HepG2 (cell line): ENCODE data around the gene MESD. TPM values are rescaled to one million over a fixed set of nuclear protein-coding genes. Genes with fewer than 3 reads are reported as not detected.
"Not testable (repeated sequence)": the region's sequence is repeated elsewhere in the genome, so short reads cannot be mapped to it uniquely, and the experiment has no call there.

Source experiments
- ATAC-seq: fragments of 200-7000 bp; cut with Tn5 transposase; 3 replicates; pipeline ENCODE4 v1.9.1; 2020; ENCODE audit warnings: mild to moderate bottlenecking, moderate library complexity
- BruUV-seq: library from RNA; stranded (reverse); fragments of 400-500 nt; replicated peaks from 2 replicates; lab custom pipeline; 2021; lab: Mats Ljungman, UMichigan
- CTCF ChIA-PET: fragments of 300-600 bp; formaldehyde crosslinking; extraction: SDS; loops from one replicate; lab custom pipeline; 2021; ENCODE audit warnings: low total read pairs, inconsistent platforms, low intra/inter-chr PET ratio; lab: Yijun Ruan, JAX
- POLR2A ChIA-PET: fragments of 350-600 bp; sonication (Branson Sonifier 250); formaldehyde crosslinking; loops from one replicate; lab custom pipeline; 2020; ENCODE audit warnings: antibody characterized with exemption, inconsistent platforms; lab: Yijun Ruan, JAX
- DNase-seq: peaks from one replicate; pipeline ENCODE4 v3.0.0-alpha.2; 2015; ENCODE audit warnings: low spot score
- FAIRE-seq: peaks from 3 replicates; lab custom pipeline; 2011; peaks lifted over from hg19 to GRCh38; lab: Jason Lieb, UNC
- H2AFZ ChIP-seq: one replicate; pipeline ENCODE4 v1.6.1; 2011; ENCODE audit warnings: low read length, inconsistent platforms
- H3K27ac ChIP-seq: fragments of 300-600 bp; 3 replicates; pipeline ENCODE4 v1.8.0; 2011; ENCODE audit warnings: mixed run types, mild to moderate bottlenecking, mixed read lengths, low read length, inconsistent platforms; ENCODE audit not compliant: insufficient read depth; ENCODE audit errors: extremely low read length
- H3K27me3 ChIP-seq, 2 experiments: fragments of 200-600 bp in 1 of 2; 2 replicates in 1 of 2; 3 replicates in 1 of 2; pipeline versions ENCODE4 v1.6.0 to v1.8.0; 2011; ENCODE audit warnings: low read length in 2 of 2, mild to moderate bottlenecking in 2 of 2, moderate library complexity in 2 of 2, inconsistent platforms in 1 of 2; ENCODE audit not compliant: insufficient read depth in 2 of 2, control insufficient read depth in 1 of 2
- H3K36me3 ChIP-seq, 2 experiments: fragments of 200-600 bp in 1 of 2; replicated peaks in 1 of 2; 2 replicates in 1 of 2; 3 replicates in 1 of 2; pipeline versions ENCODE4 v1.5.1 to v1.8.0; 2011; ENCODE audit warnings: low read length in 2 of 2, inconsistent platforms in 1 of 2; ENCODE audit not compliant: insufficient read depth in 2 of 2, control insufficient read depth in 1 of 2
- H3K4me1 ChIP-seq: 2 replicates; pipeline ENCODE4 v1.5.1; 2012; ENCODE audit warnings: low read length, inconsistent platforms; ENCODE audit not compliant: insufficient read depth
- H3K4me2 ChIP-seq: 2 replicates; pipeline ENCODE4 v1.6.0; 2011; ENCODE audit warnings: low read depth, low read length, inconsistent platforms
- H3K4me3 ChIP-seq, 3 experiments: fragments of 200-600 bp in 1 of 3; sonication (generic), shearing (Covaris generic) in 1 of 3; replicated peaks in 1 of 3; 2 replicates each; pipeline ENCODE4 v1.5.1; 2011 to 2016; ENCODE audit warnings: low read length in 3 of 3, inconsistent platforms in 2 of 3, low read depth in 2 of 3, mild to moderate bottlenecking in 2 of 3, control low read depth in 1 of 3, mixed read lengths in 1 of 3; ENCODE audit not compliant: insufficient read depth in 1 of 3
- H3K79me2 ChIP-seq: one replicate; pipeline ENCODE4 v1.6.1; 2011; ENCODE audit warnings: low read length, inconsistent platforms; ENCODE audit not compliant: insufficient read depth
- H3K9ac ChIP-seq: 2 replicates; pipeline ENCODE4 v1.6.0; 2011; ENCODE audit warnings: mild to moderate bottlenecking, low read depth, low read length, inconsistent platforms; ENCODE audit not compliant: insufficient read depth
- H3K9me3 ChIP-seq: 2 replicates; pipeline ENCODE4 v1.5.1; 2012; ENCODE audit warnings: mild to moderate bottlenecking, low read length
- H4K20me1 ChIP-seq: 2 replicates; pipeline ENCODE4 v1.6.0; 2011; ENCODE audit warnings: inconsistent platforms, mild to moderate bottlenecking, low read length, moderate library complexity; ENCODE audit not compliant: insufficient read depth
- FOXA1 ChIP-seq, 2 experiments: fragments of 450-650 bp in 1 of 2; sonication (generic) in 1 of 2; formaldehyde crosslinking in 1 of 2; IDR thresholded peaks; 2 replicates each; pipeline versions ENCODE4 v1.4.0 to v1.6.1; 2016 to 2020; ENCODE audit warnings: missing genetic modification reagents in 1 of 2
- FOXO1 ChIP-seq: sonication (generic); formaldehyde crosslinking; IDR thresholded peaks from 2 replicates; pipeline ENCODE4 v1.4.0; 2020; ENCODE audit warnings: missing genetic modification reagents
- MTA3 ChIP-seq: sonication (generic); formaldehyde crosslinking; IDR thresholded peaks from 2 replicates; pipeline ENCODE4 v1.4.0; 2020; ENCODE audit warnings: missing genetic modification reagents
- NPAS2 ChIP-seq: sonication (generic); formaldehyde crosslinking; IDR thresholded peaks from 2 replicates; pipeline ENCODE4 v1.8.0; 2022; ENCODE audit warnings: mild to moderate bottlenecking, missing genetic modification reagents, borderline replicate concordance
- RAD21 ChIP-seq: fragments of 450-650 bp; formaldehyde crosslinking; IDR thresholded peaks from 2 replicates; pipeline ENCODE4 v1.5.0; 2020; ENCODE audit warnings: mild to moderate bottlenecking
- SUZ12 ChIP-seq: fragments of 150-350 bp; IDR thresholded peaks from 2 replicates; pipeline ENCODE4 v1.6.1; 2014; ENCODE audit warnings: low read depth, low read length
- TEAD2 ChIP-seq: sonication (generic); formaldehyde crosslinking; IDR thresholded peaks from 2 replicates; pipeline ENCODE4 v1.9.0; 2021; ENCODE audit warnings: missing genetic modification reagents
- ZNF335 ChIP-seq: sonication (generic); formaldehyde crosslinking; IDR thresholded peaks from 2 replicates; pipeline ENCODE4 v1.4.0; 2020; ENCODE audit warnings: missing genetic modification reagents
- ZNF441 ChIP-seq: sonication (generic); formaldehyde crosslinking; IDR thresholded peaks from 2 replicates; pipeline ENCODE4 v1.7.0; 2021; ENCODE audit warnings: missing genetic modification reagents, borderline replicate concordance
- WGBS: methylation state at CpG from one replicate; pipeline ENCODE4 v1.1.6; 2017; ENCODE audit warnings: low lambda C conversion rate; 5-methylcytosine and 5-hydroxymethylcytosine counted together
- in situ Hi-C: cut with HindIII; loops from 2 replicates; pipeline ENCODE4 v1.10.0; 2017; ENCODE audit warnings: low pct_unique_long_range_greater_than_20kb; ENCODE audit not compliant: extremely low pct_ligation_motif_present
- intact Hi-C: fragments of 100-400 bp; cut with micrococcal nuclease; formaldehyde crosslinking; loops from one replicate; pipeline ENCODE4 v1.10.0; 2022; ENCODE audit not compliant: unreplicated experiment
- polyA plus RNA-seq, 8 experiments: library from polyadenylated mRNA; depleted of rRNA in 3 of 8; stranded (reverse) in 7 of 8; unstranded in 1 of 8; fragments of >200 nt; fragmentation: Illumina TruSeq in 4 of 8; extraction: Trizol in 4 of 8; gene quantifications; 2 replicates each; pipeline versions ENCODE4 v1.2.1 to v1.2.3, GENCODE V29; 2011 to 2016; ENCODE audit warnings: low read depth in 4 of 8, missing spikeins in 1 of 8, mixed read lengths in 1 of 8; ENCODE audit not compliant: insufficient read depth in 1 of 8
- total RNA-seq, 5 experiments: library from RNA; depleted of rRNA; stranded (reverse); fragments of >200 nt; fragmentation: Illumina TruSeq; extraction: Trizol; gene quantifications; 2 replicates each; pipeline ENCODE4 v1.2.3, GENCODE V29; 2016; ENCODE audit warnings: low read depth in 1 of 5
- TF ChIP-seq, protein P1 (sequence below): sonication (generic); formaldehyde crosslinking; IDR thresholded peaks from 2 replicates; pipeline ENCODE4 v1.5.0; 2020; ENCODE audit warnings: mild to moderate bottlenecking, missing genetic modification reagents
- TF ChIP-seq, protein P2 (sequence below): sonication (generic); formaldehyde crosslinking; IDR thresholded peaks from 2 replicates; pipeline ENCODE4 v1.4.0; 2020; ENCODE audit warnings: missing genetic modification reagents, borderline replicate concordance

MESD gene
- total and polyA plus RNA-seq, 2 of the 13 experiments (the other 11 are each of a cell fraction or from before 2014, with no cell fraction given): 18.0 to 46.2 TPM

DNA sequence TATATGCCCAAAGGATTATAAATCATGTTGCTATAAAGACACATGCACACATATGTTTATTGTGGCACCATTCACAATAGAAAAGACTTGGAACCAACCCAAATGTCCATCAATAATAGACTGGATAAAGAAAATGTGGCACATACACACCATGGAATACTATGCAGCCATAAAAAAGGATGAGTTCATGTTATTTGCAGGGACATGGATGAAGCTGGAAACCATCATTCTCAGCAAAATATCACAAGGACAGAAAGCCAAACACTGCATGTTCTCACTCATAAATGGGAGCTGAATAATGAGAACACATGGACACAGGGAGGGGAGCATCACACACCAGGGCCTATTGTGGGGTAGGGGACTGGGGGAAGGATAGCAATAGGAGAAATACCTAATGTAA lies 24.2 kb downstream of the MESD start:
- CTCF ChIA-PET, ATAC-seq, H3K4me1 ChIP-seq, H3K36me3 ChIP-seq, H4K20me1 ChIP-seq, H3K4me3 ChIP-seq, H3K27ac ChIP-seq, H3K79me2 ChIP-seq, H3K4me2 ChIP-seq, FAIRE-seq, H3K27me3 ChIP-seq, intact Hi-C loops, H3K9me3 ChIP-seq, DNase-seq, POLR2A ChIA-PET, BruUV-seq, H3K9ac ChIP-seq, H2AFZ ChIP-seq: not testable (repeated sequence)
- in situ Hi-C loops: loop anchor here (25.0 kb wide), 1 partner anchor 503 kb away; no protein-coding TSS in a partner anchor

DNA sequence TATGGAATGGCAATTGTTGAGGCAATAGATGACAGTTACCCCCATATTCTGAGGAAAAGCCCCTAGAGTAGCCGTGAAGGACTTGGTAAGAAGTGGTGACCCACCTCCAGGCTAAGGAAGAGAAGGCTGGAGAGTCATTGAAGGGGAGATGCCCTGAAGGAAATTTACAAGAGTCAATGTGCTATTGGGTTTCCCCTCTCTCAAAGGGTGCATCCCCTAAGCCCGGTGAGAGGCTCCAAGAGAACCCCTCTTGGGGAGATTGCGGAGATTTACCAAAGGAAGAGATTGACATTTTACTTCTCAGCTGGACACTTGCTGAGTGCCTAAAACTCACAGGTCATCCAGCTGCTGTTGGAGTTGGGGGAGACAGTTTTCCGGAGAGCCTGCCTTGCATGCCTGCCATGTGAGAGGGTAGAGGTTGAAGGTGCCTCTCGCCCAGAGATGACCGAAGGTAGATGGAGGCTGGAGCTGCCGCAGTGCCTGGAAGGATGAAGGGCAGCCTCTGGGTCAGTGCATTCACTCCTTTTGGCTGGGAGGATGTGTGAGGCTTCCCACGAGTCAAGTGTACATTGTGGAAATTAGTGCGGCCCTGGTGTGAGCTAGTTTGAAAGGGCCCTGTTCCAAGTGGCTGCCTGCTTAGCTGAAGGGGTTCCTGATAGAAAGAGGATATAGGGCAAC lies 30.7 kb downstream of the MESD start:
- Histone ChIP-seq H3K4me3 (no peak overlapping the region), H3K4me1 (peaks cover 24% of the 10 kb centered on the region), H3K36me3 (no peaks in the 10 kb centered on the region), H3K27ac (no peak overlapping the region), H3K4me2 (no peak overlapping the region), H3K79me2 (no peaks in the 10 kb centered on the region), H3K9ac (no peak overlapping the region), H3K9me3 (no peaks in the 10 kb centered on the region), H4K20me1 (no peaks in the 10 kb centered on the region), H3K27me3 (no peaks in the 10 kb centered on the region), H2AFZ (no peak overlapping the region)
- in situ Hi-C loops: loop anchor here (25.0 kb wide), 1 partner anchor 497 kb away; no protein-coding TSS in a partner anchor
- intact Hi-C loops: no loop called here
- CTCF ChIA-PET: no interaction called here
- no TSS peak for BruUV-seq
- POLR2A ChIA-PET: no interaction called here
- ATAC-seq (no peak), DNase-seq (no peak), FAIRE-seq (no peak)
- 97% methylated on average over 9 of the region's 9 CpGs for WGBS
- no peak for TF ChIP-seq ZNF335
- TF ChIP-seq, protein P1, sequence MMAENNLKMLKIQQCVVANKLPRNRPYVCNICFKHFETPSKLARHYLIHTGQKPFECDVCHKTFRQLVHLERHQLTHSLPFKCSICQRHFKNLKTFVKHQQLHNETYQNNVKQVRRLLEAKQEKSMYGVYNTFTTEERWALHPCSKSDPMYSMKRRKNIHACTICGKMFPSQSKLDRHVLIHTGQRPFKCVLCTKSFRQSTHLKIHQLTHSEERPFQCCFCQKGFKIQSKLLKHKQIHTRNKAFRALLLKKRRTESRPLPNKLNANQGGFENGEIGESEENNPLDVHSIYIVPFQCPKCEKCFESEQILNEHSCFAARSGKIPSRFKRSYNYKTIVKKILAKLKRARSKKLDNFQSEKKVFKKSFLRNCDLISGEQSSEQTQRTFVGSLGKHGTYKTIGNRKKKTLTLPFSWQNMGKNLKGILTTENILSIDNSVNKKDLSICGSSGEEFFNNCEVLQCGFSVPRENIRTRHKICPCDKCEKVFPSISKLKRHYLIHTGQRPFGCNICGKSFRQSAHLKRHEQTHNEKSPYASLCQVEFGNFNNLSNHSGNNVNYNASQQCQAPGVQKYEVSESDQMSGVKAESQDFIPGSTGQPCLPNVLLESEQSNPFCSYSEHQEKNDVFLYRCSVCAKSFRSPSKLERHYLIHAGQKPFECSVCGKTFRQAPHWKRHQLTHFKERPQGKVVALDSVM (CRISPR knock-in tag): no peak
- no peak for TF ChIP-seq RAD21 (CRISPR knock-in tag)
- no peak for TF ChIP-seq FOXO1
- no peak for TF ChIP-seq NPAS2 (CRISPR knock-in tag)
- TF ChIP-seq MTA3: no peak
- TF ChIP-seq TEAD2 (CRISPR knock-in tag): no peak
- TF ChIP-seq, protein P2, sequence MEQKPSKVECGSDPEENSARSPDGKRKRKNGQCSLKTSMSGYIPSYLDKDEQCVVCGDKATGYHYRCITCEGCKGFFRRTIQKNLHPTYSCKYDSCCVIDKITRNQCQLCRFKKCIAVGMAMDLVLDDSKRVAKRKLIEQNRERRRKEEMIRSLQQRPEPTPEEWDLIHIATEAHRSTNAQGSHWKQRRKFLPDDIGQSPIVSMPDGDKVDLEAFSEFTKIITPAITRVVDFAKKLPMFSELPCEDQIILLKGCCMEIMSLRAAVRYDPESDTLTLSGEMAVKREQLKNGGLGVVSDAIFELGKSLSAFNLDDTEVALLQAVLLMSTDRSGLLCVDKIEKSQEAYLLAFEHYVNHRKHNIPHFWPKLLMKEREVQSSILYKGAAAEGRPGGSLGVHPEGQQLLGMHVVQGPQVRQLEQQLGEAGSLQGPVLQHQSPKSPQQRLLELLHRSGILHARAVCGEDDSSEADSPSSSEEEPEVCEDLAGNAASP (CRISPR knock-in tag): no peak
- no peak for TF ChIP-seq SUZ12
- no peak for TF ChIP-seq ZNF441 (CRISPR knock-in tag)
- TF ChIP-seq FOXA1 (IDR thresholded peaks at IDR 0.05): no peak
- TF ChIP-seq FOXA1 (CRISPR knock-in tag; IDR thresholded peaks at IDR 0.05): no peak
